WTC11 (cell line): ENCODE data around the gene GDF2.

Experiments used
- CREB1 ChIP-seq: sonication (generic); formaldehyde crosslinking; IDR thresholded peaks from 2 replicates; pipeline ENCODE4 v1.8.0; 2023; ENCODE audit warnings: mild to moderate bottlenecking, missing genetic modification reagents
- CTCF ChIP-seq: fragments of 200-600 bp; IDR thresholded peaks from 2 replicates; pipeline ENCODE4 v1.8.0; 2022; ENCODE audit warnings: antibody characterized with exemption
- MAX ChIP-seq: sonication (generic); formaldehyde crosslinking; IDR thresholded peaks from 2 replicates; pipeline ENCODE4 v1.8.0; 2022; ENCODE audit warnings: mild to moderate bottlenecking, missing genetic modification reagents
- TCF7 ChIP-seq: sonication (generic); formaldehyde crosslinking; IDR thresholded peaks from 2 replicates; pipeline ENCODE4 v1.8.0; 2022; ENCODE audit warnings: mild to moderate bottlenecking, low read depth, missing genetic modification reagents, moderate library complexity
- ZBTB43 ChIP-seq: sonication (generic); formaldehyde crosslinking; IDR thresholded peaks from 2 replicates; pipeline ENCODE4 v1.8.1; 2023; ENCODE audit warnings: mild to moderate bottlenecking, missing genetic modification reagents
- ZNF121 ChIP-seq: sonication (generic); formaldehyde crosslinking; IDR thresholded peaks from 2 replicates; pipeline ENCODE4 v1.8.0; 2023; ENCODE audit warnings: missing genetic modification reagents
- TF ChIP-seq, protein P1 (sequence below): sonication (generic); formaldehyde crosslinking; IDR thresholded peaks from 2 replicates; pipeline ENCODE4 v1.8.1; 2023; ENCODE audit warnings: mild to moderate bottlenecking, missing genetic modification reagents, moderate library complexity
- TF ChIP-seq, protein P2 (sequence below): sonication (generic); formaldehyde crosslinking; IDR thresholded peaks from 2 replicates; pipeline ENCODE4 v1.8.1; 2022; ENCODE audit warnings: mild to moderate bottlenecking, missing genetic modification reagents, moderate library complexity, borderline replicate concordance

GRCh38 chr10:47290338-47290737 lies 31.9 kb upstream of the GDF2 start:
- TF ChIP-seq CTCF (no peak), ZNF121 (CRISPR knock-in tag) (no peak), MAX (no peak), ZBTB43 (no peak), CREB1 (CRISPR knock-in tag) (no peak), TCF7 (no peak)
- TF ChIP-seq, protein P1, sequence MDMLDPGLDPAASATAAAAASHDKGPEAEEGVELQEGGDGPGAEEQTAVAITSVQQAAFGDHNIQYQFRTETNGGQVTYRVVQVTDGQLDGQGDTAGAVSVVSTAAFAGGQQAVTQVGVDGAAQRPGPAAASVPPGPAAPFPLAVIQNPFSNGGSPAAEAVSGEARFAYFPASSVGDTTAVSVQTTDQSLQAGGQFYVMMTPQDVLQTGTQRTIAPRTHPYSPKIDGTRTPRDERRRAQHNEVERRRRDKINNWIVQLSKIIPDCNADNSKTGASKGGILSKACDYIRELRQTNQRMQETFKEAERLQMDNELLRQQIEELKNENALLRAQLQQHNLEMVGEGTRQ (CRISPR knock-in tag) = no peak
- TF ChIP-seq, protein P2, sequence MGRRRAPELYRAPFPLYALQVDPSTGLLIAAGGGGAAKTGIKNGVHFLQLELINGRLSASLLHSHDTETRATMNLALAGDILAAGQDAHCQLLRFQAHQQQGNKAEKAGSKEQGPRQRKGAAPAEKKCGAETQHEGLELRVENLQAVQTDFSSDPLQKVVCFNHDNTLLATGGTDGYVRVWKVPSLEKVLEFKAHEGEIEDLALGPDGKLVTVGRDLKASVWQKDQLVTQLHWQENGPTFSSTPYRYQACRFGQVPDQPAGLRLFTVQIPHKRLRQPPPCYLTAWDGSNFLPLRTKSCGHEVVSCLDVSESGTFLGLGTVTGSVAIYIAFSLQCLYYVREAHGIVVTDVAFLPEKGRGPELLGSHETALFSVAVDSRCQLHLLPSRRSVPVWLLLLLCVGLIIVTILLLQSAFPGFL (CRISPR knock-in tag) = no peak
